ENCODE data around the gene SOX18. TPM values are rescaled to one million over a fixed set of nuclear protein-coding genes. Genes with fewer than 3 reads are reported as not detected.

SOX18 gene
- total RNA-seq, 1 donor from 2014 or later = 0.41 TPM

- FAIRE-seq = no peak
- DNase-seq (ENCODE audit: low spot score in 2 of 2) = no peak
These were observed 19.8 kb upstream of the SOX18 start for GRCh38 chr20:64069209-64069613.

- no peak for FAIRE-seq
- no peak for DNase-seq (ENCODE audit: low spot score in 2 of 2)
These were observed 19.2 kb upstream of the SOX18 start for GRCh38 chr20:64068386-64069208.

- FAIRE-seq (no peak), DNase-seq (ENCODE audit: low spot score in 2 of 2) (no peak)
These were observed 18.4 kb upstream of the SOX18 start for GRCh38 chr20:64067733-64068307.

- FAIRE-seq = no peak
- no peak for DNase-seq (ENCODE audit: low spot score in 2 of 2)
These were observed 17.7 kb upstream of the SOX18 start for GRCh38 chr20:64067005-64067632.

GRCh38 chr20:64065974-64066343, 16.5 kb upstream of the SOX18 start:
- no peak for FAIRE-seq

GRCh38 chr20:64065062-64065973, 15.9 kb upstream of the SOX18 start:
- FAIRE-seq (no peak), DNase-seq (ENCODE audit: low spot score in 2 of 2) (no peak)

More at GRCh38 chr20:64065974-64066343, 16.5 kb upstream of the SOX18 start:
- no peak for DNase-seq (ENCODE audit: low spot score in 2 of 2)

- FAIRE-seq (no peak), DNase-seq (ENCODE audit: low spot score in 2 of 2) (no peak)
These were observed 14.8 kb upstream of the SOX18 start for GRCh38 chr20:64064145-64064698.

GRCh38 chr20:64063389-64064144, 14.1 kb upstream of the SOX18 start:
- FAIRE-seq = no peak
- no peak for DNase-seq (ENCODE audit: low spot score in 2 of 2)

GRCh38 chr20:64062596-64063388, 13.4 kb upstream of the SOX18 start, which contains the start of gene TCEA2:
Gene TCEA2 (plus strand): TSS chr20:64063198. CDS start chr20:64063313, 115 bp downstream.
- FAIRE-seq = no peak
- DNase-seq (ENCODE audit: low spot score in 2 of 2) = peak; percentile 100

- DNase-seq (ENCODE audit: low spot score in 2 of 2) = no peak
- no peak for FAIRE-seq
These were observed 12.8 kb upstream of the SOX18 start for GRCh38 chr20:64062276-64062595.

GRCh38 chr20:64058536-64058935, 9.1 kb upstream of the SOX18 start:
- DNase-seq (ENCODE audit: low spot score in 2 of 2) = no peak

GRCh38 chr20:64057628-64058498, 8.4 kb upstream of the SOX18 start:
- FAIRE-seq = no peak
- DNase-seq (ENCODE audit: low spot score in 2 of 2) = peak in 1 of 2 donors; percentile 81

More at GRCh38 chr20:64058536-64058935, 9.1 kb upstream of the SOX18 start:
- no peak for FAIRE-seq

- no peak for DNase-seq (ENCODE audit: low spot score in 2 of 2)
- FAIRE-seq = no peak
These were observed 7.6 kb upstream of the SOX18 start for GRCh38 chr20:64056889-64057627.

- DNase-seq (ENCODE audit: low spot score in 2 of 2) = no peak
- FAIRE-seq = no peak
These were observed 7.1 kb upstream of the SOX18 start for GRCh38 chr20:64056639-64056888.

- FAIRE-seq (no peak), DNase-seq (ENCODE audit: low spot score in 2 of 2) (no peak)
These were observed 6.6 kb upstream of the SOX18 start for GRCh38 chr20:64055893-64056638.

GRCh38 chr20:64055396-64055892, 6.0 kb upstream of the SOX18 start:
- DNase-seq (ENCODE audit: low spot score in 2 of 2) (no peak), FAIRE-seq (no peak)
